ENCODE results near the gene ATF6.

The ATF6 gene

GRCh38 chr1:161978011-161978790 lies 212.1 kb downstream of the ATF6 start:
- DNase-seq = peak in 1 of 2 donors; percentile 7

- no peak for DNase-seq
Observed at GRCh38 chr1:161981126-161981525, 215.0 kb downstream of the ATF6 start.

GRCh38 chr1:161981735-161982506 lies 215.8 kb downstream of the ATF6 start:
- DNase-seq = no peak

GRCh38 chr1:161982507-161982895 lies 216.4 kb downstream of the ATF6 start:
- no peak for DNase-seq

GRCh38 chr1:161982917-161983316 lies 216.8 kb downstream of the ATF6 start:
- DNase-seq = no peak

- DNase-seq = no peak
Observed at GRCh38 chr1:161983725-161984124, 217.6 kb downstream of the ATF6 start.

GRCh38 chr1:161985301-161985822 lies 219.2 kb downstream of the ATF6 start:
- no peak for DNase-seq

GRCh38 chr1:161986328-161986727 lies 220.2 kb downstream of the ATF6 start:
- no peak for DNase-seq

GRCh38 chr1:161987303-161987702 lies 221.2 kb downstream of the ATF6 start:
- no peak for DNase-seq

GRCh38 chr1:161987872-161988271 lies 221.8 kb downstream of the ATF6 start:
- DNase-seq = no peak

- no peak for DNase-seq
Observed at GRCh38 chr1:161988413-161988812, 222.3 kb downstream of the ATF6 start.

- DNase-seq = no peak
Observed at GRCh38 chr1:161989108-161989507, 223.0 kb downstream of the ATF6 start.

GRCh38 chr1:161989786-161990185 lies 223.7 kb downstream of the ATF6 start:
- DNase-seq = no peak

GRCh38 chr1:161993576-161993975 lies 227.5 kb downstream of the ATF6 start:
- DNase-seq = no peak

GRCh38 chr1:161994175-161994668 lies 228.1 kb downstream of the ATF6 start:
- no peak for DNase-seq

GRCh38 chr1:161997152-161997551 lies 231.0 kb downstream of the ATF6 start:
- DNase-seq = no peak

GRCh38 chr1:161998811-161999210 lies 232.7 kb downstream of the ATF6 start:
- no peak for DNase-seq

GRCh38 chr1:161999301-162000052 lies 233.4 kb downstream of the ATF6 start:
- DNase-seq = no peak

- DNase-seq = no peak
Observed at GRCh38 chr1:162000053-162000420, 233.9 kb downstream of the ATF6 start.

GRCh38 chr1:162003061-162003829 lies 237.1 kb downstream of the ATF6 start:
- no peak for DNase-seq

- peak in 1 of 2 donors; percentile 24 for DNase-seq
Observed at GRCh38 chr1:162003830-162004215, 237.7 kb downstream of the ATF6 start.

GRCh38 chr1:162004441-162004950 lies 238.4 kb downstream of the ATF6 start:
- no peak for DNase-seq

All from CD4-positive, alpha-beta T cell treated with Interleukin-1 beta for 1 hour (primary cell).